ENCODE results near the gene SLC8A1.

SLC8A1 gene

DNA sequence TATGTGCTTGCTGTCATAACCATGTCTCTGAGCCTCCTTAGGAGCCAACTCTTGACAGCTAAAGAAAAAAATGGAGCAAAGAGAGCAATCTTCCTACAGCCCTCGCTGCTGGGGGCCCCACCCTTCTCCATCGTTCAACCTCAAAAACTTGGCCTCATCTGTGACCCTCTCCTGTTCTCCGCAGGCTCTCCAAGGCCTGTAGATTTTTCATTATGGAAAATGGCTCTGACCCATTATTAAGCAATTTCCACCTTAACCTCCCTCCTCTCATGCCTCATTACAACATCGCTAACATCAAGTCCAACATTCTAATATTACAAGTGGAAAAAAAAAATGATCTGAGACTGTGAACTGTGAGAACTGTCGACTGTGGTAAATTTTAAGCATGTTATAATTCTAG, 98.7 kb downstream of the SLC8A1 start:
- no peak for DNase-seq (ENCODE audit: low spot score)

DNA sequence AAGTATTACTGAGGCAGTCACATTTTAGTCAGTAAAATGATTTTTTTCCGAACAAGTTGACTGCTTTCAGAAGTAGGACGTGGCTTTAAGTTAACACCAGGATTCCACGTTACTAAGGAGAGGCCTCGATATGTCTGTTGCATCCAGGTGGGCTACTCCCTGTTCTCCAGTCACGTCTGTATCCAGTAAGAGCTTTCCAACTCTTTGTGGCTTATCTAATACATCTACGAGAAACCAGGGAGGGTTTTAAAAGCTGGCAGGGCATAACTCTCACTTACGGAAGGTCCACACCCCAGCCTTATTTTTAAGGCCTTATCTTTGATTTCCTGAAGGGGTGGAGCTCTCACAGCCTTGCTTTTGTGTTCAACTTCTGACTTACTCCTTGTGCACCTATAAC, 99.2 kb downstream of the SLC8A1 start:
- no peak for DNase-seq (ENCODE audit: low spot score)

DNA sequence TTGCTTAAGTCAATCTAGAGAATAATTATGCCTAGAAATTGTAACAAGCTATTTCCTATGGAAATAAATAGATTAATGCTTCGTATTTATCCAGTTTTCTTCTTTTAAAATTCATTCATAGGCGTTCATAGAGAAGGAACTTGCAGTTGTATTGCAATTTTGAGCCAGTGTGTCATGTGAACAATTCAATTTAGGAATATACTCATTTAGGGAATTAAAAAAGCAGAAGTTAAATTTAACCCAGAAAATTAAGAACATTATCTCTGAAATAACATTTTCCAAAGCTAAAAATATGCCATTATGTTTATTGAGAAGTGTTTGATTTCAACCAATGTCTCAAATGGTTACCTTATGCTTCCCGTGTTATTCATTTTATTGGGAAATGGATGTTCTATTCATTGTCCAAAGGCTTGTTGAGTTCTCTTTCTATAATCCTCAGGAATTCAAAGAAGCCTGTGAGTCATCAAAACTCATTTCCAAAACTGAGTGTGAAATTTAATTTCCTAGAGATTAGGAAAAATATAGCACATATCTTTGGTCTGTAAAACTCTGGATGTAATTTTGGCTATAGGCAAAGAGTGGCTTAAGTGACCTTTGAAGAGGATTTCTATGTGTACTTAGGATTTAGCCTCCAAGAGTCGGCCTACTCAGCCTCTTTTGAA, 99.7 kb downstream of the SLC8A1 start:
- no peak for DNase-seq (ENCODE audit: low spot score)

DNA sequence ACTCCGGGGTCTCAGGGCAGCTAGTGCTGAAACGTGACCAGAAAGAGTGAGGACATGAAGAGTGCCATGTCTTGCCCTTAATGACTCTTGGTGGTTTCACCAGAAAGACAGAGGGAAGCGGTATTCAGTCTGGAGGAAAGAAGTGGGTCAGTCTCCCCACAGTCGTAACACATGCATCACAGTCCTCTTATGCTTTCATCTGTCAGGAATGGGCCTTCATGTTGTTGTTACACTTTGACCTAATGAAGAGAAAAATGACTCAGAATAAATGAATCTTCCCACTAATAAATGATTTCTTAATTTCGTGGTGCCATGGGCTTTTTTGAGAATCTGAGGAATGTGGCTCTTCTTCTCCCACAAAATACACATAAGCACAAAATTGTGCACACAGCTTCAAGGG, 103.2 kb downstream of the SLC8A1 start:
- DNase-seq (ENCODE audit: low spot score): no peak

DNA sequence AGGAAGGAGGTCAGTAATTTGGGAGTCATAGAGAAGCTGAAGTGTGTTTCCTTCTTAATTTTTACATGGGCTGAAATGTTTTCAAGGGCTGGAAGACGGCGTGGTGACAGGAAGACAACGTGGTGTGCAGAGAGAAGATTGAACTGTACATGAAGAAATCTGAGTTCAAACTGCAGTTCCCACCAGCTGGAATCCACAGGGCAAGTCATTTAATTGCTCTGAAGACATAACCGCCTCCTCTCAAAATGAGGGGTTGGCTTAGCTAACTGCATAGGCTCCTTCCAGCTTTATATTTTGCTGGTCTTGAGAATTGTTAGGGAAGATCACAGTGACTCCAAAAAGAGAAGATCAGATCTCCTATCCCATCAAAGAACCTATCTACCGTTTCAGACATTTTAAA, 103.9 kb downstream of the SLC8A1 start:
- DNase-seq (ENCODE audit: low spot score): no peak

DNA sequence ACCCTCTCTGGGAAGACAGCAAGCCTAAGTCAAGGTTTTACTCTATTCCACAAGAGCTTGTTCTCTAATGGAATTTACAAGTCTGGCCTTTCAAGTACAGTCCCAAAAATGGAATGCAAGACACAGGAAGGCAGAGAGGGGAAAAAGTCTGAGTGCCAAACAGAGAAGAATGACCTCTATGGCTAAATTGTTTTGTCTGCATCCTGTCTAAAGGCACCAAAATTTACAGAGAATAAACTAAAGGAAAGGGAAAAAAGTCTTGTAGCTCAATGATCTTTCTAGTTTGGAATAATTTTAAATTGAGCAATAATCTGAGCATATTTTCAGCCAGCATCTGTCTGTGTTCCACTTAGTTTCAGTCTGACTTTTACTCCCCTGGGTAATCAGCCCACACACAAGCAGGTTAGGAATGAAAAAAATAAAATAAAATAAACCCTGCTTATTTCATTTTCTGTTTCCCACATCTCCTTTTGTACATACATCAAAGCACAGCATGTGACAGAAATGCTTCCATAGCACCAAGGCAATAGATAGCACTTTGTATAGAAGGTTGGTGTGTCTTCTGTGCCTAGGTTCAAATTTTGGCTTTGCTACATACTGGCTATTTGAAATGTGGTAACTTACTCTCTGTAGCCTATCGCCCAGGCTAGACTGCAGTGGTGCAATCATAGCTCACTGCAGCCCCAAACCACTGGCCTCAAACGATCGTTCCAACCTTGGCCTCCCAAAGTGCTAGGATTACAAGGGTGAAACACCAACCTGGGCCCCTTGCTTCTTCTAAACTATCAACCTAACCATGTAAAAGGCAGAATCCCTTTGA, 105.1 kb downstream of the SLC8A1 start:
- DNase-seq (ENCODE audit: low spot score): no peak

DNA sequence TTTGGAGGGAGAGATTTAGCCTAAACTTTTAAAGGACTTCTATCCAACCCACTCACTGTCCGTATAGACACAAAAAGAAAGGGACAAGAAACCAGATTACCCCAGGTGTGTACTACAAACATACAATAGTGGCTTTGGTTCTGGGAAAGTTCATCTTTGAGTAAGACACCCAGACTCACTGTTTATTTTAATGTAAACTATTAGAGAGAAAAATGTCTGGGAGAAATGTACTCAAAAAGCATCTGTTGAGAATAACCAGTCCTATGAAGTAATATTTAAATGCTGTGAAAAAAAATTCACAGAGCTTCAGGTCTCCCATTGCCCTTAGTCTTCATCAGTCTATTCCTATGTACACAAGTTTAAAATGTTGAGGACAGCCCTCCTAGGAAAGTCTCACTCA, 107.5 kb downstream of the SLC8A1 start:
- DNase-seq (ENCODE audit: low spot score): no peak

DNA sequence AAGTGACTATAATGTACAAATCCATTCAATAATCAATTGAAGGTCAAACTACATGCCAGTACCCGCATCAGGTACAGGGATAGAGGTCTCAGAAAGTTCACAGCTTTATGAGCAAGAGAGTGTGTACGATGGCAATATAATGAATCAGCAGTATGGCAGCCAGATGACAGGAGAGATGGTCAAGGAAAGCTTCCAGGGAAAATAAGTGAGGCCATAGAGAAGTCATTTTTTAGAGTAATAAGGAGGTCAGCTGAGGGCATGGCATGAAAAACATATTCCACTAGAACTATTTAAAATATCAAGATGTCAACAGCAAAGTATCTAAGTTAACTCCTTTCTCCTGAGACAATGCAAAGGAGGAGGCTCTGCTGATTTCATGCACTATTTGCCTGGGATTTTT, 108.0 kb downstream of the SLC8A1 start:
- DNase-seq (ENCODE audit: low spot score): no peak

DNA sequence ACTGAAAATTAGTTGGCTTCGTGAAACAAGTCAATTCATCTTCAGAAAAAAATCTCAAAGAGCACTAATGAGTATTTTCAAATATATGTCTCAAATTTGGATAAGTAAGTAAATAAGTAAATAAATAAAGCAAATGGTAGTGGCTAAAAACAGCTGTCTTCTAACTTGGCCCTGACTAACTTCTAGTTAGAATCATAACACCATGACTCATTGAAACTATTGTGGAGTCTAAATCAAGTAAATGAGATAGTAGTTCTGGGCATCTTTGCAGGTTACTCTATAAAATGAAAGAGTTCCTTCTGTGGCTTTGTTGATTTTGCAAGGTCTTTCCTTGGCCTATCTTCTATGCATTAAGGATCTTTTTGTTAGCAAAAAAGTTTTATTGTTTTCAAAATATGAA, 110.7 kb downstream of the SLC8A1 start:
- DNase-seq (ENCODE audit: low spot score): no peak

DNA sequence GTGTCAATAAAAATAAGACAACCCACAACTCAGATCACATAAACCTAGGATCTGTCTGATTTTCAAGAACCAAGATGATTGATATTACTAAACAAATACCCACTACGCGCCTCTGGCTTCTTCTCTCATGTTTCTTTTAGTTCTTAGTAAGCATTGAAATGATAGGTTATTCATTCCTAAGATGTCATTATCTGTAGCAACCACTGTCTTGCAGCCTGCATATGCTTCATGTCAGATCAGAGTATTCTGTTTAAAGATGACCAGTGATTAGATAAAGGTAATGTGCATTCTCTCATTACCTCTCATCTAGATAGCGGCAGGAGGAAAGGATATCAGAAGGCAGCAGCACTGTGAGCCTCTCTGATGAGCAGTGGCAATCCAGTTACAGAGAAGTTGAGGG, 112.9 kb downstream of the SLC8A1 start:
- DNase-seq (ENCODE audit: low spot score): no peak

DNA sequence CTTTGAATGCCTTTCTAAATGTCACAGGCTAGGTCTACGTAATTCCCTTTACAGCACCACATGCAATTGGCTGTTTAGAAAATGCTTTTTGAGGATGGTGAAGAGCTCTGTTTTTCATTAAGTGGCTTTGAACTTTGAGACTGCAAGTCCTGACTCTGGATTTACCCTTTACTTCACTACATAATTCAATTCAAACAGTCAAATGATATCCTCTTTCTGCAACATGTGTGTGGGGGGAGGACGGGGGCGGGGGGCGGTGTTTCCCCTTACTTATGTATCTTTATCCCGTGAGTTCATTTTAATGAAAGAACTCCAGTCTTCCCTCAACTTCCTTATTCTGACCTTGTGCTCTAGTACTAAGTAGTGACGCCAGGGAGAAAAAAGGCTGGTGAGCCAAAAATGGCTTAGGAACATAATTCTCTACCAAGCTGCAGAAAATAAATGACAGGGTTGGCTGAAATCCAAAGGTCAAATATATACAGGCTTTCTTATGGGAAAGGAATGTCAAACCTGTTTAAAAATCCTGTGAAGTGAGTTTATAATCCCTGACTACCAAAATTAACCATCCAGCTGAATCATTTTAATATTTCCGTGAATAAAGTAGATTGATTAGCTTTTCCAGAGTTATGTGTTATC, 119.6 kb downstream of the SLC8A1 start:
- no peak for DNase-seq (ENCODE audit: low spot score)

DNA sequence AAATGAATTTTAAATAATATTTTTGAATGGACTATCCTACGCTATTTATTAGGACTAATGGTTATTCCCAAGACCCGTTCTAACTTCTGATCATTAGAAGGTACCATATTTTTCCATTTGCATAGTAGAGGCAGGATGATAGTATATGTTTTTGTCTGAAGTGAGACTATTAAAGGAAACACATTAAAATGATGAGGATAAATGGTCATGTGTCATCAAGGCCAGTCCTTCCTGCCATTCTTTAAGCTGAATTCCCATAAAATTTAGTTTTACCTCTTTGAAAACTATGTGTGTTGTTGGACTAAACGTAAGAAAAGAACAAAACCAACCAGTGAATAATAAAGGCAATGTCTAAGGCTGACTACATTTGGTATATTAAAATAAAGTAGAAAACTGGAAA, 121.8 kb downstream of the SLC8A1 start:
- DNase-seq (ENCODE audit: low spot score): no peak

DNA sequence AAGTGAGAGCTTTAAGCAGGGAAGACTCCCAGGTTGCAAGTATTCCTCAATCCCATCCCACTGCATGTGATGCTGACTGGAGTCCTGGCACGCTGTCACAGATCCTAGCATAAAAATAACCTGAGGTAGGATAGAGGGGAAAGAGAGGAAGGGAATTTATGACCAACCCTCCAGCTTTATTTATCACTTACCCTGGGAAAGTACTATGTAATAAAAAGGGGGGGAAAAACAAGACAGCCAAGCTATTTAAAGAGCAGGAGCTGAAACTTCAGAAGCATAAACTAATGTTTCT, 122.2 kb downstream of the SLC8A1 start:
- no peak for DNase-seq (ENCODE audit: low spot score)

DNA sequence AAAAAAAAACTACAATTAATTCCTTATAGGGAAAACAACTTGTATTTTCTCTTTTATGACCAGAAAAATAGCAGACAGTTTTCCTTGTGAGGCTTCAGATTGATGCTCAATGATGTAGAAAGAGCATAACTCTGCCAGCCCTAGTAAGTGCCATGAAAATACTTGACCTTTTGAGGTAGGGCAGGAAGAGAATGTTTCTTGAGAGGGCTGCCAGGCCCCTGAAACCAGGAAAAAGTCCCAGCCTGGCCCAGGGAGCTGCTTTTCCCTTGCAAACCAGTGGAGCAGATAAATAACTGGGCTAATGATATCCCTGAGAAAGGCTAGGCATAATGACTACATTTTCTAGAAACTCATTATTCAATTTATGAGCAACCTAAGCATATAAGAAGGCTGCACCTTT, 126.8 kb downstream of the SLC8A1 start:
- DNase-seq (ENCODE audit: low spot score): no peak

DNA sequence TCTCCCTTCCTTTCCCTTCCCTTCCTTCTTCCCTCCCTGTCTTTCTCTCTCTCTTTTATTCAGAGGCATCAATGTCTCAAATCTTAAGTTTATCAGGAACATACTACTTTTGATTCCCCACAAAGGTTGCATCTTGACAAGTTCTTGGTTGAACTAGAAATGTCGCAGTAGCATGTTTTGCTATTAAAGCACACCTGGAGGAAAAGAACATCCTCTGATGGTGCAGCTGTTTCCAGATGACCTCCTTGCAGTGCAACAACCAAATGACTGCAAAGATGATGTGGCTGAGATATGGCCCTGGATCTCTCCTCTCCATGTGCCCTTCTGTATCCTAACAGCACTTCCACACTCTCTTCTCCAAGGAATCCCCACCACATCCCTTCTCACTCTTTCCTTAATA, 127.2 kb downstream of the SLC8A1 start:
- no peak for DNase-seq (ENCODE audit: low spot score)

DNA sequence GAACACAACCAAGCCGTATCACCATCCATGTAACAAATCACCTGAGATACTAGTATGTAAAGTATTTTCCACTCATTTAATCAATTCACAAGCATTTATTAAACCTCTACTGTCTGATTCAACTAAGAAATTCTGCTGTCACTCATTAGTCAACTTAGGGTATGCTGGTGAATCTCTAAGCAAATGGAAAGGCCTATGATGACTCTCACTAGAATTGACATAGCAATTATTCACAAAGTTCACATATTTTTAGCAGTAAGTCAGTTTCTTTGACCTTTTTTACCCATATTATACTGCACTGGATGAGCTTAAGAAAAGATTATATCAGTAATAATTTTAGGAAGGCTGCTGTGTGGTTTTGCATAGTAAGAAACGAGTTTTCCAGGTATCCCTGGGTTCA, 130.1 kb downstream of the SLC8A1 start:
- DNase-seq (ENCODE audit: low spot score): no peak

DNA sequence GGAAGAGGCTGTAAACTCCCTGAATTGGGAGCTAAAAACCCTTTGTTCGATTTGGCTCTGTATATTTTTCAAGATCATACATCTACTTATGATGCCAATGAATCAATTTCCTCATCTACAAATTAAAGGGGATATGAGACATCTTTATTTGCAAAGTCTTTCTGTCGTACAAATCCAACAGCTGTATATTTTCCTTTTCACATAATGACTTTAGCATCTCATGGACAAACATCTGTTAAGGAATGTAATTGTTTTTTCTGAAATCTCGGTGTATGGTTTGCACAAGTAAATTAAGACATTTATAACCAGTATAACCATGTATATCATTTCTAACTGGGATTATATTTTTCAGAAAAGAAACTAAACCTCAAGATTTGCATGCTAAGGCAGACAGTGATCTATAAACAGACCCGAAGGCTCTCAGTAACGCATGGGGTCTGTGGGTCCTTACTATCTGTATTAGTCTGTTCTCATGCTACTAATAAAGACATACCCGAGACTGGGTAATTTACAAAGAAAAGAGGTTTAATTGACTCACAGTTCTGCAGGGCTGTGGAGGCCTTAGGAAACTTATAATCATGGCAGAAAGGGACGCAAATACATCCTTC, 130.8 kb downstream of the SLC8A1 start:
- no peak for DNase-seq (ENCODE audit: low spot score)

DNA sequence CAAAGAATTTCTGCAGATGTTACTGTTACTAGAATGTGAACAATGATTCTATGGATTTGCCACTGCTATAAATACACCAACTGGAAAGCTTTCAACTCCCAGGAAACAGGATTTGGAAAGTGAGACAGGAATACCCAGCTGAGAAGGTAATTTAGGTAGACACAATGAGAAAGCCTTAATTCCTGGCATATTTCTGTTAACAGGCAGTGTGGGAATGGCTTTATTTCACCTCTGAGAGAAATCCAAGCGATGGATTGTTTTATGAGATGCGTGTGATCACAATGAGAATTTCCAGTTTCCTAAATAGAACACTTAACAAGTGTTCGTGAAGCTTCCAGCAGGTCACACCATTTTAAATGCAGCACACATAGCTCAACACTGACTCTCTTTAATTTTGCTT, 133.0 kb downstream of the SLC8A1 start:
- DNase-seq (ENCODE audit: low spot score): no peak

DNA sequence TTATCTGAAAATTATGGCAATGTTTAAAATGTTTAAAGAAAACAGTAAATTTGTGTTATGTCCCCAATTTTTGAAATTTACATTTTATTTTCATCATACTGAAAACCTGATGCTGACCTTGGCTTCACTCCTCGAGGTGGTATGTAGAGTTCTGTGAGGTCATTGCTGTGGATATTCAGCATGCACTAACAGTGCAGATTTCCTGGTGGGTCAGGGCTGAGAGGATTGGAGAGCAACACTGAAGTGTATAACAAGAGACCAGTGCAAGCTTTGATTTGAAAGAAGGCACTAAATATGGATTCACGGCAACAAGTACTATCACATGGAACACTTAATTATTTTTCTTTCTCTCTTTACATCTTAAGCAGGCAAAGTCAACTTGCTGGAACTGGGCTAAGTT, 134.1 kb downstream of the SLC8A1 start:
- DNase-seq (ENCODE audit: low spot score): no peak

DNA sequence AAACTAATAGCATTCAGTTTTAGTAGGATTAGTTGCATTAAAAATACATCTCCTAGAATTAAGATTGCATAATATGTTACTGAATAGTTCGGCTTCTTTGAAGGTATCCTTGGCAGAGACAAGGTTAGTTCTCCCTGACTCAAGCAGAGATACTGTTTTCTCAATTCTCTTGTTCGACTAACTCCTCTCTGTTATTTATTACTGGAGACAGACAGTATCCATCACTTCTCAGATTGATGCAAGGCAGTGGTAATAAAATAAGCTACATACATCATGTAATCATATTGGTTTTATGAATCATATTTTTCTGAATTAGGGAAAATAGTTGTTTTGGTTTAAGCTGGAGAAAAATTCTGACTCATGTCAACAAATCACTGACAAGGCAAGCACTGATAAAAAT, 134.8 kb downstream of the SLC8A1 start:
- no peak for DNase-seq (ENCODE audit: low spot score)

DNA sequence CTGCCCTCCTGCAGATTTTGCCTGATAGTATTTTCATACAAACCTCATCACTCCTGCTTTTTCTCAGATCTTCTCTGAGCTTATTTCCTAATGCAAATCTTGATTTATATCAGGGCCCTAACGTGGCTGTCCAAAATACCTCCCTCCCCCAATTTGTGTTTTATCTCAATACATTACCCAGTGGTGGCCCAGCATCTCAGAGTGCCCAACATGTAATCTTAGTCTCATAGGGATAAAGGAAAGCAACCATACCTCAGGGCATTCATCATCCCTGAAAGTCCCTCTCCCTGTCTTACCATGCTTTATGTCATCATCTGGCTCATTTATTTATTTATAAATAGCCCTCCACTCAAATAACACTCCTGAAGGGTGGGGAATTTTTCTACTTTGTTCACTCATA, 135.3 kb downstream of the SLC8A1 start:
- DNase-seq (ENCODE audit: low spot score): no peak

DNA sequence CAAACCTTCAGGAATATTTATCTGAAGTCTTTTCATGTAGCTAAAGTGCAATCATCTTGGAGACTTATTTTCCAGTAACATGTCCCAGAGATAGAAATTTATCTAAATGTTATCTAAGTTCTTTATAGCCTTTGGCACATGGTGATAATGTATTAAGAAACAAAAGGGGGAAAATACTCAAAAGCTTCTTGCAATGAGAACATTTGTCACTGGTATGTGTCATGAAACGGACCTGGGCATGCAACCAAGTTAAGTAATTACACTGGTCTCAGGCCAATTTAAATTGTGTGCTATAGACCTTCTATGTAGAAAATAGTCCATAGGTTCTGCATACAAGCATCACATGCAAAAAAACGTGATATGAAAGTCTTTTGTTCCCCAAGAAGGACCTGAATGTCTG, 136.2 kb downstream of the SLC8A1 start:
- no peak for DNase-seq (ENCODE audit: low spot score)

DNA sequence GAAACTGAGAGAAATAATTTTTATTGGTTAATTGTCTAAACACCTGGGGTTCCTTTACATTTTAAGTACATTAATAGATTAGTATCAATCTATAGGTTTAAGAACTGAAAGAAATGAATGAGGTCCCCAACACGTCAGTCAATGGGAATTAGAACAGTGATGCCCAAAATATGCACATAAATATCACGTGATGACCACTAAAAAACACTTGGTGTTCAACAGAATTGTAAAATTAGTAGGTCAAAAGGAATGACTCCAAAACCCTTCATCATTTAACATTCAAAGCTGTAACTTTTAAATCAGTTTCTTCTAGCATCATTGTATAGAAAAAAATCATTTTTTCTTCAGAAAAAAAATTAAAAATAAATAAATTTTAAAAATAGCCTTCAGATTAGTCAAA, 140.9 kb downstream of the SLC8A1 start:
- DNase-seq (ENCODE audit: low spot score): no peak

Measured in HuH-7.5 (cell line).